22Rv1 (cell line): ENCODE data around the gene AKAP9.

ENCODE experiments used
- H3K27ac ChIP-seq: fragments of 450-650 bp; 2 replicates; pipeline ENCODE4 v1.5.1; 2017
- CTCF ChIP-seq: fragments of 450-650 bp; IDR thresholded peaks from 2 replicates; pipeline ENCODE4 v1.5.1; 2017; ENCODE audit warnings: mild to moderate bottlenecking
- ZFX ChIP-seq: fragments of 450-650 bp; IDR thresholded peaks from 2 replicates; pipeline ENCODE4 v1.6.1; 2017; ENCODE audit warnings: antibody characterized with exemption, borderline replicate concordance

Gene AKAP9

GRCh38 chr7:91910171-91910570, 30.5 kb upstream of the AKAP9 start:
- H3K27ac ChIP-seq, result no peak overlapping the region
- no peak for TF ChIP-seq CTCF
- TF ChIP-seq ZFX, result no peak

GRCh38 chr7:91911121-91911520, 29.5 kb upstream of the AKAP9 start:
- no peak for TF ChIP-seq ZFX
- TF ChIP-seq CTCF, result no peak

GRCh38 chr7:91912494-91912893, 28.2 kb upstream of the AKAP9 start:
- H3K27ac ChIP-seq, result no peak overlapping the region
- no peak for TF ChIP-seq ZFX
- no peak for TF ChIP-seq CTCF

More at GRCh38 chr7:91911121-91911520, 29.5 kb upstream of the AKAP9 start:
- no peak overlapping the region for H3K27ac ChIP-seq

GRCh38 chr7:91913612-91914011, 27.1 kb upstream of the AKAP9 start:
- H3K27ac ChIP-seq, result no peak overlapping the region
- TF ChIP-seq ZFX (no peak), CTCF (no peak)

GRCh38 chr7:91915401-91916050, 25.1 kb upstream of the AKAP9 start:
- H3K27ac ChIP-seq, result no peak overlapping the region
- TF ChIP-seq ZFX (no peak), CTCF (no peak)

- H3K27ac ChIP-seq, result no peak overlapping the region
- no peak for TF ChIP-seq CTCF
- TF ChIP-seq ZFX, result no peak
Measured at GRCh38 chr7:91916051-91916440, 24.6 kb upstream of the AKAP9 start.

GRCh38 chr7:91918356-91918755, 22.3 kb upstream of the AKAP9 start:
- no peak overlapping the region for H3K27ac ChIP-seq
- no peak for TF ChIP-seq ZFX
- TF ChIP-seq CTCF, result no peak
